Panc1 (cell line): ENCODE results near the gene CFAP251.

Source experiments
- CTCF ChIP-seq: fragments of 450-650 bp; IDR thresholded peaks from 2 replicates; pipeline ENCODE4 v1.5.1; 2017; ENCODE audit warnings: mild to moderate bottlenecking
- POLR2AphosphoS5 ChIP-seq: IDR thresholded peaks from 2 replicates; pipeline ENCODE4 v1.6.1; 2012; ENCODE audit warnings: mild to moderate bottlenecking, low read depth, low read length, moderate library complexity
- SIN3A ChIP-seq: IDR thresholded peaks from 2 replicates; pipeline ENCODE4 v1.6.1; 2012; ENCODE audit warnings: low read depth, mild to moderate bottlenecking, low read length, moderate library complexity, borderline replicate concordance; ENCODE audit not compliant: insufficient read depth
- TCF7L2 ChIP-seq: IDR thresholded peaks from 2 replicates; pipeline ENCODE4 v1.6.1; 2011; ENCODE audit warnings: mild to moderate bottlenecking, low read depth, low read length, inconsistent platforms

- TF ChIP-seq CTCF (no peak), POLR2AphosphoS5 (no peak), SIN3A (no peak), TCF7L2 (no peak)
Observed at GRCh38 chr12:122030424-122031035, 112.1 kb downstream of the CFAP251 start.
